Measurements from ENCODE around the gene BMAL1.

The BMAL1 gene

DNA sequence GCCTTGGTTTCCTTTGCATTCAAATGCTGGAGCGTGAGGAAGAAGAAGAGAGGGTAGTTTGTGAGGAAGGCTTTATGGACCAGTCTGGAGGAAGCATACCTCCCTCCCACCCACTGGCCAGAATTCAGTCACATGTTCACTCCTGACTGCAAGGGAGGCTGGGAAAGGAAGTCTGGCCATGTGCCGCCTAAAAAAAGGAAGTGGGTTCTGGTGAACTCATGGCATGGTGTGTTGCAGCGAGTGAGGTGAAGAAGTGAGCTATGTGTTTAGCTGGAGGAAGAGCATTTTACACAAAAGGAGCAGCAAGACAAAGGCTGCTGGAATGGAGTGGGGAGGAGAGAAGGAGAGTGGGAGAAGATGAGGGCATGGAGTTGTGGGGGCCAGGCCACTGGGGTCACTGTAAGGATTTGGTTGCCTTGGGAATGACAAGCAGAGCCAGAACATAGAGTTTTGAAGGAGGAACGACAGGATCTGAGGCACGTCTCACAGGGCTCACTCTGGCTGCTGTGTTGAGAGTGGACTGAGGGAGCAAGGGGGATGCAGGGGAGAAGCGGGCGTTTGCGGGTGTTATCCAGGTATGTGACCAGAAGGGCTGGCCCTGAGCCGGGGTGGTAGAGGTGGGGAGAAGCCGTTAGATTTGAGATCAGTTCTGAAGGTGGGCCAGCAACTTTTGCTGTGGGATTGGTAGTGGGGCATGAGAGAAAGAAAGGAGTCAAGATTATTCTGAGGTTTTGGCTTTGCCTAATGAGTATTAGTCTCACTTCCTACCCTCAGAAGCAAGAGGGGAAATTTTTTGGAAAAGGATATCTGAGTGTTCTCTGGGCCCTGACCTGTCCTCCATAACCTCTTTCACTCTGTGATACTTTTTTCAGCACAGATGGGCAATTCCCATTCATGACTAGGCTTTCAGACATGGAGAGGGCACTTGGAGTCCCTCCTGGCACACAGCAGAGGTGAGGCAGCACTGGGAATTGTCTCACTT is 26.4 kb downstream of the BMAL1 start:
- H3K4me3 ChIP-seq (ENCODE audit: low read length in 2 of 2) = no peak overlapping the region
- no peak overlapping the region for H3K27ac ChIP-seq (ENCODE audit: low read length)

DNA sequence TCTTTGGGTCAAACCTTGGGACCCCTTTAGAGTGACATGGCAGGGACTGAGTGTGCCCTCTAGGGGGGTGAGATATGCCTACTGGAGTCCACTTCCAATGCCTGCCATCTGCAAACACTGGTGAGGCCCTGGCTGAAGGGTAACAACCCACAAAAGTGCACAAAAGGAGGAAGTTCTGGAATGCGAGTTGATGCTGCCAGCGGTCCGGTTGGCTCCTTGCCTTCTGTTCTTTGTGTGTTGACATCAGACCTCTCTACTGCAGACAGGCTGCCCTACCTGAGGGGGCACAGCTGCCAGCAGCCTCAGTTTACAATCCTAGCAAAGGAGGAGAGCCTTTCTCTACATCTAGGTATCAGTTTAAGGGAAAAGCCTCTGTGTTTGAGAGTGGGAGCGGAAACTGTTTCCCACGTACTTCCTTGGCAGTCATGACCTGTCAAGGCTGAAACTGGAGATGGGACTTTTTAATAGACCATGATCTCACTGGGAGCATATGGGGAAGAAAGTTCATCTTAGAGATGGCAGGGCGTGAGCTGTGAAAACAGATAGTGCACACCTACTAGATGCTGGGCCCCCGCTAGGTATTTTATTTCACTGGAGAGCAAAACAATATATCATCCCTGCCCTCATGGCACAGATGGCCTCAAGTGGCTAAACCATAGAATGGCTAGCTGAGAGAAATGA is 27.2 kb downstream of the BMAL1 start:
- H3K27ac ChIP-seq (ENCODE audit: low read length) = no peak overlapping the region
- H3K27me3 ChIP-seq (ENCODE audit: control insufficient read depth in 1 of 2, insufficient read depth in 2 of 2, low read length in 2 of 2) = no peaks in the 10 kb centered on the region
- peaks cover 26% of the 10 kb centered on the region for H3K4me1 ChIP-seq (ENCODE audit: control insufficient read depth, insufficient read depth, low read length)
- no peak overlapping the region for H3K4me3 ChIP-seq (ENCODE audit: low read length in 2 of 2)
- H3K9me3 ChIP-seq (ENCODE audit: control insufficient read depth in 2 of 2, low read length in 2 of 2) = no peaks in the 10 kb centered on the region
- no peaks in the 10 kb centered on the region for H3K36me3 ChIP-seq (ENCODE audit: control insufficient read depth in 2 of 2, insufficient read depth in 2 of 2, low read length in 2 of 2)
- no peak overlapping the region for H3K9ac ChIP-seq (ENCODE audit: low read length in 2 of 2)

More for the DNA sequence above, 26.4 kb downstream of the BMAL1 start:
- no peaks in the 10 kb centered on the region for H3K9me3 ChIP-seq (ENCODE audit: control insufficient read depth in 2 of 2, low read length in 2 of 2)
- H3K4me1 ChIP-seq (ENCODE audit: control insufficient read depth, insufficient read depth, low read length) = peaks cover 33% of the 10 kb centered on the region
- H3K36me3 ChIP-seq (ENCODE audit: control insufficient read depth in 2 of 2, insufficient read depth in 2 of 2, low read length in 2 of 2) = no peaks in the 10 kb centered on the region
- no peak overlapping the region for H3K9ac ChIP-seq (ENCODE audit: low read length in 2 of 2)
- no peaks in the 10 kb centered on the region for H3K27me3 ChIP-seq (ENCODE audit: control insufficient read depth in 1 of 2, insufficient read depth in 2 of 2, low read length in 2 of 2)

DNA sequence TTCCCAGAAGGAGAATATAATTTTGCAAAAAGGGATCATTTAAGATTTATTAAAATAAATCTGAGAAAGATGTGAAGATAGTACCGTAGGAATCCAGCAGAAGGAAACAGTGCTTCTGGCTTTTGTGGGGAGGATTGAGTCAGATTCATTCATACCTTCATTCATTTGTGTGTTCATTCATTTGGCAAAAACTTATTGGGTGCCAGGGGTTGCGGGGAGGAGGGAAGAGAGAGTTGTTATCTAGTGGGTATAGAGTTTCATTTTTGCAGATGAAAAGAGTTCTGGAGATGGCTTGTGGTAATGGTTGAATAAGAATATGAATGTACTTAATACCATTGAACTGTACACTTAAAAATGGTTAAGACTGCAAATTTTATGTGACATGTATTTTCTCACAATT is 31.1 kb downstream of the BMAL1 start:
- H3K9me3 ChIP-seq (ENCODE audit: control insufficient read depth in 2 of 2, low read length in 2 of 2) = no peaks in the 10 kb centered on the region
- peaks cover 0 to 6% of the 10 kb centered on the region in 2 donors for H3K36me3 ChIP-seq (ENCODE audit: control insufficient read depth in 2 of 2, insufficient read depth in 2 of 2, low read length in 2 of 2)
- no peak overlapping the region for H3K27ac ChIP-seq (ENCODE audit: low read length)
- H3K27me3 ChIP-seq (ENCODE audit: control insufficient read depth in 1 of 2, insufficient read depth in 2 of 2, low read length in 2 of 2) = no peaks in the 10 kb centered on the region
- H3K9ac ChIP-seq (ENCODE audit: low read length in 2 of 2) = no peak overlapping the region
- peaks cover 28% of the 10 kb centered on the region for H3K4me1 ChIP-seq (ENCODE audit: control insufficient read depth, insufficient read depth, low read length)
- no peak overlapping the region for H3K4me3 ChIP-seq (ENCODE audit: low read length in 2 of 2)

DNA sequence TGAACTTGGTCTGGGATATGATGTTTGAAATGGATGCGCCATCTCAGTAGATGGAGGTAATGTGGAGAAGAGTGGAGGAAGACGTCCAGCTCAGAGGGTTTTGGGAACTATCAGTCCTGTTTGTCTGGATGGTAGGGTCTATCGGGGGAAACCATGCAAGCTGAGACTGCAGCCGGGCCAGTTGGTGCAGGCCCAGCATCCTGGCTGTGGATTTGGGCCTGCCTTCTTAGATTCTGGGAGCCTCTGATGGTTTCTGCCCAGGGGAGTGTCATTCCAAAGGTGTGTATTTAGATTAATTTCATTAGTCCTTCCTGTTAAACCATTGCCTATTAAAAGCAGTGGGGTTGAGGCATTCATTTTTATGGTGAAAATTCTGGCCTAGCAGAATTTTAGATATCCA is 31.6 kb downstream of the BMAL1 start:
- H3K27ac ChIP-seq (ENCODE audit: low read length) = no peak overlapping the region
- no peaks in the 10 kb centered on the region for H3K9me3 ChIP-seq (ENCODE audit: control insufficient read depth in 2 of 2, low read length in 2 of 2)
- peaks cover 0 to 6% of the 10 kb centered on the region in 2 donors for H3K36me3 ChIP-seq (ENCODE audit: control insufficient read depth in 2 of 2, insufficient read depth in 2 of 2, low read length in 2 of 2)
- H3K4me1 ChIP-seq (ENCODE audit: control insufficient read depth, insufficient read depth, low read length) = peaks cover 26% of the 10 kb centered on the region
- no peaks in the 10 kb centered on the region for H3K27me3 ChIP-seq (ENCODE audit: control insufficient read depth in 1 of 2, insufficient read depth in 2 of 2, low read length in 2 of 2)
- no peak overlapping the region for H3K9ac ChIP-seq (ENCODE audit: low read length in 2 of 2)
- H3K4me3 ChIP-seq (ENCODE audit: low read length in 2 of 2) = no peak overlapping the region

DNA sequence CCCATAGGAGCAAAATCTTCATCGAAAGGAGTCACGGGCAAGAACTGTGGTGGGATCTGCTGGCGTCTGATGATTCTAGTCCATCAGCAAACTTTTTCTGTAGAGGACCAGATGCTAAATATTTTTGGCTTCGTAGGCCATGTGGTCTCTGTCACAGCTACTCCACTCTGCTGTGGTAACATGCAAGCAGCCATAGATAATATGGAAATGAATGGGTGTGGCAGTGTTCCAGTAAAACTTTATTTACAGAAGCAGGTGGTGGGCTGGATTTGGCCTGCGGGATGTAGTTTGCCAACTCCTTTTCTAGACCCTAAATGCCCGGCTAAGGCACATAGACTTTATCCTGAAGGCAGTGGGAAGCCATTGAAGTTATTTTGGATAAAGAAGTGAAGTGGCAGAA is 32.9 kb downstream of the BMAL1 start:
- Histone ChIP-seq H3K27ac (ENCODE audit: low read length) (no peak overlapping the region), H3K4me3 (ENCODE audit: low read length in 2 of 2) (no peak overlapping the region), H3K4me1 (ENCODE audit: control insufficient read depth, insufficient read depth, low read length) (peaks cover 29% of the 10 kb centered on the region)

DNA sequence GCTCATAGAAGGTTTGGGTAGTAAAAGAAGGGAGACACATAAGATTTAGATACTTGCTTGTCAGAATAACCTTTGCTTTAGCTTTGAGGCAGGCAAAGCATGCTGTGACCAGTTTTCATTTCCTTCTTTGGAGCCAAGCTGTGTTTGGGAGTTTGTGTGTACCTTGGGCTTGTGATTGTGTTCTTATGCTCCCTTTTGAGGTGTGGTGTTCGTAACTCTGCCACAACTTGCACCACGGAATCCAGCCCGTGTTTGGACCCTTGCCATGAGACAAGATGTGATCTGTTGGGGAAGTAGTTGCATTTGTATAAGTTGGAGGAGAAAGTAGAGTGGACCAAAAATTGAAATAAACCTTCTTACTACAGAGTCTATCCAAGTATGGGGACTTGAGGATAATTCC is 34.0 kb downstream of the BMAL1 start:
- H3K27me3 ChIP-seq (ENCODE audit: control insufficient read depth in 1 of 2, insufficient read depth in 2 of 2, low read length in 2 of 2) = no peaks in the 10 kb centered on the region
- no peaks in the 10 kb centered on the region for H3K9me3 ChIP-seq (ENCODE audit: control insufficient read depth in 2 of 2, low read length in 2 of 2)
- H3K36me3 ChIP-seq (ENCODE audit: control insufficient read depth in 2 of 2, insufficient read depth in 2 of 2, low read length in 2 of 2) = peaks cover 0 to 9% of the 10 kb centered on the region in 2 donors
- H3K4me1 ChIP-seq (ENCODE audit: control insufficient read depth, insufficient read depth, low read length) = peaks cover 27% of the 10 kb centered on the region
- H3K9ac ChIP-seq (ENCODE audit: low read length in 2 of 2) = no peak overlapping the region
- no peak overlapping the region for H3K27ac ChIP-seq (ENCODE audit: low read length)
- no peak overlapping the region for H3K4me3 ChIP-seq (ENCODE audit: low read length in 2 of 2)

More for the DNA sequence above, 32.9 kb downstream of the BMAL1 start:
- Histone ChIP-seq H3K36me3 (ENCODE audit: control insufficient read depth in 2 of 2, insufficient read depth in 2 of 2, low read length in 2 of 2) (peaks cover 0 to 8% of the 10 kb centered on the region in 2 donors), H3K9me3 (ENCODE audit: control insufficient read depth in 2 of 2, low read length in 2 of 2) (no peaks in the 10 kb centered on the region), H3K9ac (ENCODE audit: low read length in 2 of 2) (no peak overlapping the region), H3K27me3 (ENCODE audit: control insufficient read depth in 1 of 2, insufficient read depth in 2 of 2, low read length in 2 of 2) (no peaks in the 10 kb centered on the region)

DNA sequence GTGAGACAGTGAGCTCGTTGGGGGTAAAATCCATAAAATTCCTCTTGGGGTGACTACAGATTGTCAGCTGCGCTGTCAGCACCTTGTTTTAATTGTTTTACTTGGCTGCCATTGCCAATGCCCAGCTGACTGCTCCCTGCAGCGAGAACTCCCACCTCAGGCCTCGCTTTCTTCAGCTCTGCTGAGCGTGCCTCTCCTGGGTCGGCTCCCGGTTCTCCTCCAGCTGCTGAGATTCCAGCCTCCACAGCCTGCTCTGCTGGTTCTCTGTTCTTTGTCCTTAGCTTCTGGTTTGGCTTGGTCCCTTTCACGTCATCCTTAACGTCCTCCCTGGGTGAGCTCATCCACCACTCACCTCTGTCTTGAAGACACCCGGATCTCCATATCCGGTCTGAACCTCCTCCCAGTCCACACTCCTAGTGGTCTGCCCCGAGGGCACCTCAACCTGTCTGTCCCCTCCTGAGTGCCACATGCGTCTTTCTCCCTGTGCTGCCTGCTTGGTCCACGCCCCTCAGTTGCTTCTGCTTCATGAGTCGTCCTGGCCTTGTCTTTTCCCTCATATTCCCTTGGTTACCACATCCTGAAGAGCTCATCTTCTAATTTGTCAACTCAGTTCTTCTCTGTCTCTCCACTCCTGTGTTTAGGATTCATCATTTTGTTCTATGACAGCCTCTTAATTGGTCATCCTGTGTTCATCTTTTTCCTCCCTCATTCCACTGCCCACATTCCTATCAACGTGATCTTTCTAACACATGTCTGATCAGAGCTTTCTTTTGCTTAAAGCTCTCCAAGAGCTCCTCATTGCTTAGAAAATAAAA is 35.6 kb downstream of the BMAL1 start:
- Histone ChIP-seq H3K27ac (ENCODE audit: low read length) (no peak overlapping the region), H3K27me3 (ENCODE audit: control insufficient read depth in 1 of 2, insufficient read depth in 2 of 2, low read length in 2 of 2) (no peaks in the 10 kb centered on the region), H3K9ac (ENCODE audit: low read length in 2 of 2) (no peak overlapping the region), H3K9me3 (ENCODE audit: control insufficient read depth in 2 of 2, low read length in 2 of 2) (no peaks in the 10 kb centered on the region), H3K4me1 (ENCODE audit: control insufficient read depth, insufficient read depth, low read length) (peaks cover 24% of the 10 kb centered on the region), H3K4me3 (ENCODE audit: low read length in 2 of 2) (no peak overlapping the region), H3K36me3 (ENCODE audit: control insufficient read depth in 2 of 2, insufficient read depth in 2 of 2, low read length in 2 of 2) (peaks cover 0 to 9% of the 10 kb centered on the region in 2 donors)

DNA sequence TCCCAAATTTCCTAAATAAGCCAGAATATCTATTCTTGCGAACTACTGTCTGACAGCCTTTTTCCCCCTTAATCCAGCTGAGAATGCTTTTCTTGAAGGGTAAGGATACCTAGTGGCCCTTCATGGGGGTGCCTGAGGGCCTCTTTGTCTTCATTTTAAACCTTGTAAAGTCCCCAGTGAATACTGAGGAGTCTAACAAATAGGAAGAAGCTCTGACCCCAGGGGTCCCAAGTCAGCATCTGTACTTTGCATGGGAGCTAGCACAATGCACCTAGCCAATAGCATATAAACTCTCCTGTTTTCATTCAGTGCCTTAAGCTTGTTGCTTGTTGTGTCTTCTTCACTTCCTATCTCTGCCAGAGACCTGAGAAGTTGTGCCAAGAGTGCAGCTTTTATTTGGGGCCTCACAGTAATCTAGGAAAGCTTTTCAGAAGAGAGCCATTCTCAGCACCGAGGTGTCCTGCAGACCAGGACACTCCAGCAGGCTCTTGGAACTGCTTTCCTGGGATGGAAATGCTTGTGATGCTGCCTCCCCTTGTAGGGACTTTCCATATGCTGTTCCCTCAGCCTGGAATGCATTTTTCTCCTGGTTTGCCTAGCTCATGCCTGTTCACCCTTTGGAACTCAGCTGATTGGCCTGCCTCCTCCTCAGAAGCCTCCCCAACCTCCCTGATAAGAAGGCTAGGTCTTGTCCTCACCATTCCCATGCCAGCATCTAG is 37.2 kb downstream of the BMAL1 start:
- Histone ChIP-seq H3K27me3 (ENCODE audit: control insufficient read depth in 1 of 2, insufficient read depth in 2 of 2, low read length in 2 of 2) (no peaks in the 10 kb centered on the region), H3K27ac (ENCODE audit: low read length) (no peak overlapping the region), H3K9me3 (ENCODE audit: control insufficient read depth in 2 of 2, low read length in 2 of 2) (no peaks in the 10 kb centered on the region), H3K4me1 (ENCODE audit: control insufficient read depth, insufficient read depth, low read length) (peaks cover 33% of the 10 kb centered on the region), H3K4me3 (ENCODE audit: low read length in 2 of 2) (no peak overlapping the region), H3K36me3 (ENCODE audit: control insufficient read depth in 2 of 2, insufficient read depth in 2 of 2, low read length in 2 of 2) (peaks cover 0 to 9% of the 10 kb centered on the region in 2 donors), H3K9ac (ENCODE audit: low read length in 2 of 2) (no peak overlapping the region)

DNA sequence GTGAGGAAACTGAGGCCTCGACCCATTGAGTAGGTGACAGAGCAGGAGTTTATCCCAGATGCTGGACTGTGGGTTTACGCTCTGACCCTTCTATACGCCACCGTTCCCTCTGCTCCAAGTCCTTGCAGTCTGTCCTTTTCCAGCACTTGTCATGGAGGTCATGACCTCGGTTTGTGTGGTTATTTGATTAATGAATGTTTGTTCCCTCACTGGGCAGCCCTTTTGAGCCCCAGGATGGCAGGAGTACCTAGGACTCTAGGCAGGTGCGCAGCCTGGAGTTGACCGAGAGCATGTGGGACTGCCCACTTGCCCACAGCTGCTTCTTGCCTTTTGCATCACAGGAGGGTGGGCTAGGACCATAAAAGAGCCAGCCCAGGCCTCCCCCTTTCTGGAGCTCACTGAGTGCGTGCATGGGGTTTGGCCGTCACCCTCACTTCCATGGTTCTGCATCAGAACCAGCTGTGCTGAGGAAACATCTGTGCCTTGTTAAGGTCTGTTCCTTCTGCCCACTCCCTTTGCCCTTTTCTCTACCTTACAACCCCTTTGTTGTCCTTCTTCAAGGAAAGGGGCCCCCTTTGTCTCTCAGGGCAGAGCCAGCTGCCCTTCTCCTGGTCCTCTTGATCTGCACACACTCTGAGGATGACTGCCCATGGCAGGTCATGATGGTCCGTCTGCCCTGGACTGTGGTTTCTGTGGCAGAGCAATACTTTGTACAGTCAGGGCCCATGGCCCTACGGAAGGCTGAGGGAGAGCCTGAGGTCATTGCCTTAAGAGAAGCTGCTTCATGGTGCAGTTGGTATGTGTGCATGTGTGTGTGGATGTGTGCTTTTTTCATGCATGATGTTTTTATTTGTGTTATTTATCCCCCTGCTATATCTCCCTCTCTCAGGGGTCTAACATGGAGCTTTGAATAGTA is 38.2 kb downstream of the BMAL1 start:
- H3K27me3 ChIP-seq (ENCODE audit: control insufficient read depth in 1 of 2, insufficient read depth in 2 of 2, low read length in 2 of 2) = no peaks in the 10 kb centered on the region
- no peak overlapping the region for H3K4me3 ChIP-seq (ENCODE audit: low read length in 2 of 2)
- H3K4me1 ChIP-seq (ENCODE audit: control insufficient read depth, insufficient read depth, low read length) = peaks cover 27% of the 10 kb centered on the region
- H3K9me3 ChIP-seq (ENCODE audit: control insufficient read depth in 2 of 2, low read length in 2 of 2) = no peaks in the 10 kb centered on the region
- no peak overlapping the region for H3K9ac ChIP-seq (ENCODE audit: low read length in 2 of 2)
- peak overlapping the region; percentile 11 for H3K27ac ChIP-seq (ENCODE audit: low read length)
- H3K36me3 ChIP-seq (ENCODE audit: control insufficient read depth in 2 of 2, insufficient read depth in 2 of 2, low read length in 2 of 2) = peaks cover 0 to 9% of the 10 kb centered on the region in 2 donors

Data from stomach smooth muscle (tissue), 2 donors.